ENCODE measurements around the gene SAMHD1. TPM values are rescaled to one million over a fixed set of nuclear protein-coding genes. Genes with fewer than 3 reads are reported as not detected.

SAMHD1 gene
- total and polyA plus RNA-seq, 2 of the 13 experiments (the other 11 are each of a cell fraction or from before 2014, with no cell fraction given), result 16.9 to 43.5 TPM

- TF ChIP-seq FLYWCH1 (CRISPR knock-in tag; IDR thresholded peaks at IDR 0.05) (0 out of 2 replicates have a peak, but pooled peaks have one; percentile 8), ZNF335 (CRISPR knock-in tag; IDR thresholded peaks at IDR 0.05) (peak; percentile 66; the same call in 1 of the 2 replicates), DDIT3 (CRISPR knock-in tag; IDR thresholded peaks at IDR 0.05) (no peak), SP1 (IDR thresholded peaks at IDR 0.05) (no peak), SP1 (CRISPR knock-in tag; IDR thresholded peaks at IDR 0.05) (peak; percentile 59; the same call in 1 of the 2 replicates), ZNF205 (CRISPR knock-in tag; IDR thresholded peaks at IDR 0.05) (no peak), JUN (CRISPR knock-in tag; IDR thresholded peaks at IDR 0.05) (no peak), RORA (CRISPR knock-in tag; IDR thresholded peaks at IDR 0.05) (no peak), ZNF780A (CRISPR knock-in tag; IDR thresholded peaks at IDR 0.05) (no peak), TEAD3 (CRISPR knock-in tag; optimal IDR thresholded peaks at IDR 0.05; ENCODE audit: borderline replicate concordance) (peak; percentile 46), BATF2 (CRISPR knock-in tag; IDR thresholded peaks at IDR 0.05) (no peak), ZNF891 (CRISPR knock-in tag; IDR thresholded peaks at IDR 0.05) (peak; percentile 61), HOXD1 (CRISPR knock-in tag; IDR thresholded peaks at IDR 0.05) (peak; percentile 62), ZNF431 (CRISPR knock-in tag; IDR thresholded peaks at IDR 0.05; ENCODE audit: borderline replicate concordance, low read depth) (no peak), ZNF616 (CRISPR knock-in tag; IDR thresholded peaks at IDR 0.05; ENCODE audit: low read depth) (no peak), ZNF720 (CRISPR knock-in tag; IDR thresholded peaks at IDR 0.05) (no peak), SNAPC2 (CRISPR knock-in tag; IDR thresholded peaks at IDR 0.05) (peak; percentile 68; the same call in 1 of the 2 replicates), FOXA1 (IDR thresholded peaks at IDR 0.05) (no peak), FOXA1 (CRISPR knock-in tag; IDR thresholded peaks at IDR 0.05) (no peak), SETDB1 (CRISPR knock-in tag; IDR thresholded peaks at IDR 0.05; ENCODE audit: borderline replicate concordance) (no peak), TMF1 (CRISPR knock-in tag; IDR thresholded peaks at IDR 0.05; ENCODE audit: low read depth) (no peak), ONECUT2 (CRISPR knock-in tag; IDR thresholded peaks at IDR 0.05) (no peak), YEATS2 (CRISPR knock-in tag; IDR thresholded peaks at IDR 0.05; ENCODE audit: borderline replicate concordance) (peak; percentile 44), CEBPB (IDR thresholded peaks at IDR 0.05; ENCODE audit: borderline replicate concordance, low read depth, low read length) (no peak), SALL2 (CRISPR knock-in tag; IDR thresholded peaks at IDR 0.05) (no peak), ARHGAP35 (CRISPR knock-in tag; IDR thresholded peaks at IDR 0.05; ENCODE audit: borderline replicate concordance) (peak; percentile 49; the same call in 1 of the 2 replicates), RARG (CRISPR knock-in tag; IDR thresholded peaks at IDR 0.05; ENCODE audit: low read depth) (no peak)
- TF ChIP-seq, protein P1, sequence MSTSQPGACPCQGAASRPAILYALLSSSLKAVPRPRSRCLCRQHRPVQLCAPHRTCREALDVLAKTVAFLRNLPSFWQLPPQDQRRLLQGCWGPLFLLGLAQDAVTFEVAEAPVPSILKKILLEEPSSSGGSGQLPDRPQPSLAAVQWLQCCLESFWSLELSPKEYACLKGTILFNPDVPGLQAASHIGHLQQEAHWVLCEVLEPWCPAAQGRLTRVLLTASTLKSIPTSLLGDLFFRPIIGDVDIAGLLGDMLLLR (CRISPR knock-in tag; IDR thresholded peaks at IDR 0.05), result peak; percentile 40; the same call in 1 of the 2 replicates
- TF ChIP-seq, protein P2, sequence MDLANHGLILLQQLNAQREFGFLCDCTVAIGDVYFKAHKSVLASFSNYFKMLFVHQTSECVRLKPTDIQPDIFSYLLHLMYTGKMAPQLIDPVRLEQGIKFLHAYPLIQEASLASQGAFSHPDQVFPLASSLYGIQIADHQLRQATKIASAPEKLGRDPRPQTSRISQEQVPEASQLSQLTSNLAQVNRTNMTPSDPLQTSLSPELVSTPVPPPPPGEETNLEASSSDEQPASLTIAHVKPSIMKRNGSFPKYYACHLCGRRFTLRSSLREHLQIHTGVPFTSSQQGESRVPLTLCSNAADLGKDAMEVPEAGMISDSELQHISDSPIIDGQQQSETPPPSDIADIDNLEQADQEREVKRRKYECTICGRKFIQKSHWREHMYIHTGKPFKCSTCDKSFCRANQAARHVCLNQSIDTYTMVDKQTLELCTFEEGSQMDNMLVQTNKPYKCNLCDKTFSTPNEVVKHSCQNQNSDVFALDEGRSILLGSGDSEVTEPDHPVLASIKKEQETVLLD (CRISPR knock-in tag; IDR thresholded peaks at IDR 0.05; ENCODE audit: low read depth), result no peak
Measured at GRCh38 chr20:36861875-36862801, 89.4 kb downstream of the SAMHD1 start (continued).
